GM12878 (cell line): ENCODE results near the gene RAB10. TPM values are rescaled to one million over a fixed set of nuclear protein-coding genes. Genes with fewer than 3 reads are reported as not detected.

Source experiments
- ATAC-seq: fragments of 200-7000 bp; cut with Tn5 transposase; 3 replicates; pipeline ENCODE4 v1.9.1; 2020; ENCODE audit warnings: mild to moderate bottlenecking, moderate library complexity
- BruUV-seq: library from RNA; stranded (reverse); fragments of 400-500 nt; replicated peaks from 2 replicates; lab custom pipeline; 2021; lab: Mats Ljungman, UMichigan
- CTCF ChIA-PET: fragments of 300-600 bp; sonication (Branson Sonifier 250); formaldehyde crosslinking; extraction: SDS; loops from one replicate; lab custom pipeline; 2021; ENCODE audit warnings: inconsistent platforms; lab: Yijun Ruan, JAX
- POLR2A ChIA-PET: fragments of 350-600 bp; formaldehyde crosslinking; extraction: SDS; loops from one replicate; lab custom pipeline; 2021; ENCODE audit warnings: inconsistent platforms; lab: Charles Lee
- RAD21 ChIA-PET: fragments of 300-600 bp; sonication (Branson Sonifier 250); formaldehyde crosslinking; loops from one replicate; lab custom pipeline; 2023; ENCODE audit warnings: antibody characterized with exemption; ENCODE audit not compliant: unreplicated experiment; lab: Charles Lee
- SMC1A ChIA-PET: fragments of 300-600 bp; sonication (Branson Sonifier 250); formaldehyde crosslinking; loops from one replicate; lab custom pipeline; 2023; ENCODE audit not compliant: unreplicated experiment, uncharacterized antibody; lab: Charles Lee
- DNase-seq: peaks from one replicate; pipeline ENCODE4 v3.0.0-alpha.2; 2011; ENCODE audit warnings: low read depth, low spot score
- FAIRE-seq: peaks from 3 replicates; lab custom pipeline; 2011; peaks lifted over from hg19 to GRCh38; lab: Jason Lieb, UNC
- H2AFZ ChIP-seq: 2 replicates; pipeline ENCODE4 v1.6.0; 2011; ENCODE audit warnings: low read depth, low read length, control low read depth; ENCODE audit not compliant: control insufficient read depth
- H3K27ac ChIP-seq: 2 replicates; pipeline ENCODE4 v1.5.1; 2011; ENCODE audit warnings: control low read depth; ENCODE audit not compliant: control insufficient read depth, insufficient read depth
- H3K27me3 ChIP-seq, 2 experiments: replicated peaks in 1 of 2; 2 replicates each; pipeline versions ENCODE4 v1.6.0 to v1.6.1; 2011; ENCODE audit warnings: low read length in 1 of 2; ENCODE audit not compliant: control insufficient read depth in 2 of 2, insufficient read depth in 2 of 2
- H3K36me3 ChIP-seq, 2 experiments: 2 replicates each; pipeline ENCODE4 v1.5.1; 2011; ENCODE audit warnings: low read length in 1 of 2; ENCODE audit not compliant: control insufficient read depth in 2 of 2, insufficient read depth in 2 of 2
- H3K4me1 ChIP-seq: 2 replicates; pipeline ENCODE4 v1.6.1; 2011; ENCODE audit warnings: mild to moderate bottlenecking, low read length, moderate library complexity, mixed read lengths; ENCODE audit not compliant: control insufficient read depth, insufficient read depth
- H3K4me2 ChIP-seq: 2 replicates; pipeline ENCODE4 v1.6.0; 2011; ENCODE audit warnings: control low read depth; ENCODE audit not compliant: control insufficient read depth, insufficient read depth
- H3K4me3 ChIP-seq: fragments of 200-600 bp; sonication (generic); 2 replicates; pipeline ENCODE4 v1.5.1; 2016
- H3K79me2 ChIP-seq: 2 replicates; pipeline ENCODE4 v1.6.0; 2011; ENCODE audit warnings: low read length; ENCODE audit not compliant: control insufficient read depth, insufficient read depth
- H3K9ac ChIP-seq: 2 replicates; pipeline ENCODE4 v1.8.0; 2011; ENCODE audit warnings: low read length, control low read depth, mixed read lengths; ENCODE audit not compliant: control insufficient read depth, insufficient read depth
- H3K9me3 ChIP-seq: replicated peaks from 3 replicates; pipeline ENCODE4 v1.5.1; 2011; ENCODE audit warnings: mild to moderate bottlenecking, low read length; ENCODE audit not compliant: control insufficient read depth, insufficient read depth
- H4K20me1 ChIP-seq: 2 replicates; pipeline ENCODE4 v1.6.0; 2011; ENCODE audit not compliant: control insufficient read depth, insufficient read depth
- BRCA1 ChIP-seq: IDR thresholded peaks from 2 replicates; pipeline ENCODE4 v1.6.1; 2011; ENCODE audit warnings: low read depth, low read length, improper control_type of control experiment
- CBFB ChIP-seq: IDR thresholded peaks from 2 replicates; pipeline ENCODE4 v1.6.1; 2016; ENCODE audit warnings: antibody characterized with exemption, low read depth
- EZH2 ChIP-seq: IDR thresholded peaks from 2 replicates; pipeline ENCODE4 v1.6.1; 2012; ENCODE audit warnings: low read depth, mild to moderate bottlenecking, control low read depth, inconsistent platforms, low read length, borderline replicate concordance; ENCODE audit not compliant: control insufficient read depth
- HDAC6 ChIP-seq: fragments of 200-600 bp; sonication (generic); IDR thresholded peaks from one replicate; pipeline ENCODE4 v1.8.0; 2017; ENCODE audit warnings: antibody characterized with exemption; ENCODE audit not compliant: unreplicated experiment
- SREBF1 ChIP-seq: IDR thresholded peaks from 2 replicates; pipeline ENCODE4 v1.6.1; 2012; ENCODE audit warnings: mild to moderate bottlenecking, low read length
- ZNF274 ChIP-seq: IDR thresholded peaks from one replicate; pipeline ENCODE4 v1.8.0; 2011; ENCODE audit not compliant: insufficient read length, insufficient read depth
- WGBS: methylation state at CpG from one replicate; pipeline ENCODE4 v1.1.6; 2016; ENCODE audit warnings: low lambda C conversion rate; ENCODE audit not compliant: insufficient replicate concordance, insufficient coverage; ENCODE audit errors: missing lambda C conversion rate; 5-methylcytosine and 5-hydroxymethylcytosine counted together
- in situ Hi-C: fragments of 300-500 bp; cut with MboI; formaldehyde crosslinking; loops from 9 replicates; pipeline ENCODE4 v1.14.3; 2018; ENCODE audit warnings: mixed read lengths
- intact Hi-C: fragments of 100-400 bp; cut with micrococcal nuclease; formaldehyde crosslinking; loops from one replicate; pipeline ENCODE4 v1.14.2; 2022; ENCODE audit not compliant: unreplicated experiment
- polyA plus RNA-seq, 11 experiments: library from polyadenylated mRNA; depleted of rRNA in 4 of 11; unstranded in 6 of 11; stranded (reverse) in 5 of 11; fragments of >200 nt; fragmentation: Nextera tagmentation in 4 of 11; fragmentation: Illumina TruSeq in 1 of 11; extraction: Ambion mirVana in 4 of 11; extraction: Trizol in 1 of 11; gene quantifications; 1 replicate in 1 of 11; 2 replicates in 10 of 11; pipeline versions ENCODE4 v1.2.1 to v1.2.3, GENCODE V29; 2011 to 2016; ENCODE audit warnings: inconsistent platforms in 2 of 11, missing spikeins in 2 of 11, low read depth in 1 of 11
- total RNA-seq, 4 experiments: library from RNA; depleted of rRNA in 3 of 4; stranded (reverse); fragments of >200 nt in 3 of 4; fragmentation: Illumina TruSeq in 1 of 4; extraction: Trizol in 1 of 4; gene quantifications; 2 replicates each; pipeline versions ENCODE4 v1.2.1 to v1.2.3, GENCODE V29; 2013 to 2021
- TF ChIP-seq, protein P1 (sequence below): fragments of 450-650 bp; IDR thresholded peaks from 2 replicates; pipeline ENCODE4 v1.6.1; 2016; ENCODE audit warnings: mild to moderate bottlenecking

RAB10 gene
- total and polyA plus RNA-seq, 10 of the 15 experiments (the other 5 are each of a cell fraction or from before 2014, with no cell fraction given), result 13.3 to 109 (median 82.0) TPM

DNA sequence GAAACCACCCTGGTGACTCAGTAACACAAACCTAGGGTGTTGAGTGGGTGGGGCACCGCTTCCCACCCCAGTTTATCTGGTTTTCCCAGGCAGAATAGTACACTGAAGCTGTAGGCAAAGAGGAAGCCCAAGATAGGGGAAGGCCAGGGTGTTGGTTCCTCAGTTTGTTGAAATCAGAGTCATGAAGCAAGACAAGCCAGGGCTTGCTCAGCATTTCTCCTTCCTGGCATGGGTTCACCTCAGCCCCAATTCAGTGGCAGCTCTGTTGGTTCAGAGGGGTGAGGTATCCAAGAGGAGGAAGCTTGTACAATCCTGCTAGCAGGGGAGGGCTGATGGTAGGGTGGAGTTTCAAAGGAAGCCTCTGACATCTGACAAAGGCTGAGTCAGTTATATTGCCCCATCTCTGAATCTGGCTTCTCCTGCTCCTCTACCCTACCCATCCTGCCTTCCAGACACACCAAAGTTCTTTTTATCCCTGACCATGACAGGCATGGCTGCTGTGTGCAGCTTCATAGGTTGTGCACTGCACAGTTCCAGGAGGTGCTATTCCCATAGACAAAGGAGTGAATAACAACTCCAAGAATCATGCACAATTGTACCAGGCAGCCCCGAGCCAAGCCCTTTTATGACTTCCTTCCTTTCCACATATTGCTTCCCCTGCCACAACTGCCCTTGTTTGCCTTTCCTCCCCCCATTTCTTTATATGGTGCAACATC, 24.9 kb upstream of the RAB10 start:
- Histone ChIP-seq H3K36me3 (no peaks in the 10 kb centered on the region), H3K27ac (no peak overlapping the region), H3K9me3 (0 out of 3 replicates have a peak, but pooled peaks cover 2% of the 10 kb centered on the region), H2AFZ (peak overlapping the region; percentile 8), H4K20me1 (no peaks in the 10 kb centered on the region), H3K4me1 (peaks cover 4% of the 10 kb centered on the region; the same call in 1 of the 2 replicates), H3K27me3 (no peaks in the 10 kb centered on the region), H3K9ac (no peak overlapping the region), H3K79me2 (no peaks in the 10 kb centered on the region), H3K4me3 (no peak overlapping the region), H3K4me2 (no peak overlapping the region)
- in situ Hi-C loops, result no loop called here
- CTCF ChIA-PET, result interaction anchor here (0.9 kb wide), 1 partner anchor 157 kb away, joined by 3 read pairs; no protein-coding TSS in a partner anchor
- DNase-seq (peak; percentile 19), ATAC-seq (peak; percentile 43; the same call in 2 of the 3 replicates), FAIRE-seq (no peak)
- intact Hi-C loops, result no loop called here
- no TSS peak for BruUV-seq
- SMC1A ChIA-PET, result no interaction called here
- whole genome bisulfite sequencing, result 7% methylated on average over 2 of the region's 2 CpGs
- RAD21 ChIA-PET, result no interaction called here
- POLR2A ChIA-PET, result interaction anchor here (0.5 kb wide), 1 partner anchor 264 kb away, joined by 8 read pairs; no protein-coding TSS in a partner anchor
- TF ChIP-seq, protein P1, sequence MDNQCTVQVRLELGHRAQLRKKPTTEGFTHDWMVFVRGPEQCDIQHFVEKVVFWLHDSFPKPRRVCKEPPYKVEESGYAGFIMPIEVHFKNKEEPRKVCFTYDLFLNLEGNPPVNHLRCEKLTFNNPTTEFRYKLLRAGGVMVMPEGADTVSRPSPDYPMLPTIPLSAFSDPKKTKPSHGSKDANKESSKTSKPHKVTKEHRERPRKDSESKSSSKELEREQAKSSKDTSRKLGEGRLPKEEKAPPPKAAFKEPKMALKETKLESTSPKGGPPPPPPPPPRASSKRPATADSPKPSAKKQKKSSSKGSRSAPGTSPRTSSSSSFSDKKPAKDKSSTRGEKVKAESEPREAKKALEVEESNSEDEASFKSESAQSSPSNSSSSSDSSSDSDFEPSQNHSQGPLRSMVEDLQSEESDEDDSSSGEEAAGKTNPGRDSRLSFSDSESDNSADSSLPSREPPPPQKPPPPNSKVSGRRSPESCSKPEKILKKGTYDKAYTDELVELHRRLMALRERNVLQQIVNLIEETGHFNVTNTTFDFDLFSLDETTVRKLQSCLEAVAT, result no peak
- no peak for TF ChIP-seq CBFB
- no peak for TF ChIP-seq ZNF274
- TF ChIP-seq EZH2, result no peak
- no peak for TF ChIP-seq BRCA1
- TF ChIP-seq SREBF1, result no peak
- no peak for TF ChIP-seq HDAC6
